Kidney glomerular epithelial cell (primary cell): ENCODE results near the gene CRIP1.
A peak's percentile ranks its signal among the peaks of the same experiment; 100 is the strongest.

ENCODE experiments used
- DNase-seq: peaks from one replicate; lab custom pipeline; 2025; lab: John Stamatoyannopoulos, UW

Gene CRIP1

DNA sequence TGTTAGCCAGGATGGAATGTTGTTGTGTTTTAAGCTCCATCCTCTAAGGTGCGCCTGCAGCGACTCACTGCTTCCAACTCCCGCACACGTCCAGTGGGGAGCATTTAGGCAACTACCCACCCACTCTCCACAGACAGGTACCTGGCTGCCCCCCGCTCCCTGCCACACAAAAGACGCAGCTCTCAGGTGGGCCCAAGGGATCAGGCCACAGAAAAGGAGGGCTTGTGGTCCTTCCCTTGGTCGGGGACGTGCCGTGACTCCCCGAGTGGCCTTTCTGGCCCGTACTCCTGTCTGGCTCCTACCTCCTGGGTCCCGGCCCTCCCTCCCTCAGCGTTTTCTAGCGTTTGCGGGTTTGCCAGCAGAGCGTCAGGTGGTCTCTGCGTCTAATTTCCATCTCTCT is 20.6 kb downstream of the CRIP1 start:
- no peak for DNase-seq

GRCh38 chr14:105508069-105508468 is 21.4 kb downstream of the CRIP1 start:
- DNase-seq = no peak

DNA sequence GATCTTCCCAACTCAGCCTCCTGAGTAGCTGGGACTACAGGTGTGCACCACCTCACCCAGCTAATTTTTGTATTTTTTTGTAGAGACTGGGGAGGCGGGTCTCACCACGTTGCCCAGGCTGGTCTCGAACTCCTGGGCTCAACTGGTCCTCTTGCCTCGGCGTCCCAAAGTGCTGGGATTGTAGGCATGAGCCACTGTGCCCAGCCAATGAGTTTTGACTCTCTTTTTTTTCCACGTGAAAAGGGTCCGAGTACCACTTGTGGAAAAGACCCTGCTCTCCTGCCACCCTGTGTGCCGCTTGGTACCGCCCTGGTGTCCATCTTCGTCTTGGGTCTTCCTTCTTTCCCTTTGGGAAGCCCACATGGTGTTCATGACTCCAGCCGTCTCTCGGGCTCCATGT is 21.9 kb downstream of the CRIP1 start:
- DNase-seq = no peak

- no peak for DNase-seq
These were observed 30.4 kb downstream of the CRIP1 start for GRCh38 chr14:105517096-105517495.

DNA sequence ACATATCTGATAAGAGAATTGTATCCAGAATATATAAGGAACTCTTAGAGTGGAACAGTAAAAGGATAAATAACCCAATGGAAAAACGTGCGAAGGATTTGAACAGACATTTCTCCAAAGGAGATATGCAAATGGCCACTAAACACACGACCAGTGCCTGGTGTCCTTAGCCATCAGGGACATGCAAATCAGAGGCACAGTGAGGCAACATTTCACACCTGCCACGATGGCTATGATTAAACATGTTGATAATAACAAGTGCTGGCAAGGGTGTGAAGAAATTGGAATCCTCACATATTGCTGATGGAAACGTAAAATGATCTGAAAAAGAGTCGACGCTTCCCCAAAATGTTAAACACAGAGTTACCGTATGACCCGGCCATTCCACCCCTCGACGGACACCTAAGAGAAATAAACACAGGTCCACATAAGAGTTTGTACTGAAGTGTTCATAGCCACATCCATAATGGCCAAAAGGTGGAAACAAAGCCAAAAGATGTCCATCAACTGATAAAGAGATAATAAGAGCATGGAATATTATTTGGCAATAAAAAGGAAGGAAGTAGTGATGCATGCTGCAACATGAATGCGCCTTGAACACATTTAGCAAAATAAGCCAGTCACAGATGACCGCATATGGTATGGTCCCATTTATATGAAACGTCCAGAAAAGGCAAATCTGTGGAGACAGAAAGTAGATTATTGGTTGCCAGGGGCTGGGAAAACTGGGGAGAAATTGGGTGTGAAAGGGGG is 33.4 kb downstream of the CRIP1 start:
- DNase-seq = no peak

DNA sequence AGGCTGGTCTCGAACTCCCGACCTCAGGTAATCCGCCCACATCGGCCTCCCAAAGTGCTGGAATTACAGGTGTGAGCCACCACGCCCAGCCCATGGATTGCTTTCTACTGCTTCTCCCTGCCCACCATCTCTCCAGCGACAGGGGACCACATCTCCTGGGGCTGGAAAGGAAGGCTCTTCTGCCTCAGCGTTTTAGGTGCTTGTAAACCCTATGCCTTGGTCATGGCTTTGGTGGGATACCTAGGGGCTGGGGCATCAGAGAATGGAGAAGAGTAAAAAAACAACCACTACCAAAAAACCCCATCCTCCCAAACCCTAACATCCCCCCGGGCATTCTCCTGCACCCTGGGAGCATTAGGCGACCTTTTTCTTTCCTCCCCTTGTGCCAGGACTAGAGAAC is 38.6 kb downstream of the CRIP1 start:
- DNase-seq = no peak

DNA sequence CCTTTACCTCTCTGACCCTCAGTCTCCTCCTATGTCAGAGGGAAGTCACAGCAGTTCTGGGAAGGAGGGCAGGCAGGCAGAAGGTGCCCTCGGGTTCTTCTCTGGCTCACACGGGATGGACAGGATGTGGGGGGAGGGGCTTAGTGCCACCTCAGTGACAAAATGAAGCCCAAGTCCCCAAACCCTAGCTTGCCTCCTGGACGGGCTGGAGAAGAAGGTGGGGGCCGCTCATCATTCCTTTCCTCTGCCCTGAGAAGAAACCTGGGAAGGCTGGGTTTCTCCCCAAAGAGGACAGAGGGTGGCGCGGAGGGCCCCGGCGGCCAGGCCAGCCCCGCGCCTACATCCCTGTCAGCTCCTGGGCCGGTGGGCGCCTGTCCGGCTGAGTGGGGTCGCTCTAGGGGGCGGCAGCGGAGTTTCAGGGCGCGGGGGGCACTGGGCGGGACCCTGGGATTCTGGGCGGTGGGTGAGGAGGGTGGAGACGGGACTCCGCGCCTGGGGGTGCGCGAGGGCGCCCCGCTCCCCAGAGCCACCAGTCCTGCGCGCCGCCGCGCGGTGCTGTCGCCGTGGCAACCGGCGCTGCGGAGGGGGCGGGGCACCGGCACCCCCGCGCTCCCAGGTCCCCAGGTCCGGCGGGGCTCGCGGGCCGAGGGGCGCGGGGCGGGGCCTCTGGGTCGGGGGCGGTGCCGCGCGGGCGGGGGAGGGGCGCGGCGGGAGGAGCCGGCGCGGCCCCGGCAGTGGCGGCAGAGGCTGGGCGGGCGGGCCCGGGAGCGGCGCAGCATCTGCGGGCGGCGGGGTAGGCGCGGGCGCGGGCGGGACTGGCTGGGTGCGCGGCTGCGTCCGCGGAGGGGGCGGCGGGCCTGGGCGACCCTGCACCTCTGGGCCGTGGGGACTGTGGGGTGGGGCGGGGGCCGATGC is 39.4 kb downstream of the CRIP1 start, which contains the start of gene TMEM121:
Gene TMEM121, plus strand, starts transcription at position 723 of the 915 bp plus-strand sequence. CDS start 2,252 bp downstream, outside the sequence.
- DNase-seq = no peak

DNA sequence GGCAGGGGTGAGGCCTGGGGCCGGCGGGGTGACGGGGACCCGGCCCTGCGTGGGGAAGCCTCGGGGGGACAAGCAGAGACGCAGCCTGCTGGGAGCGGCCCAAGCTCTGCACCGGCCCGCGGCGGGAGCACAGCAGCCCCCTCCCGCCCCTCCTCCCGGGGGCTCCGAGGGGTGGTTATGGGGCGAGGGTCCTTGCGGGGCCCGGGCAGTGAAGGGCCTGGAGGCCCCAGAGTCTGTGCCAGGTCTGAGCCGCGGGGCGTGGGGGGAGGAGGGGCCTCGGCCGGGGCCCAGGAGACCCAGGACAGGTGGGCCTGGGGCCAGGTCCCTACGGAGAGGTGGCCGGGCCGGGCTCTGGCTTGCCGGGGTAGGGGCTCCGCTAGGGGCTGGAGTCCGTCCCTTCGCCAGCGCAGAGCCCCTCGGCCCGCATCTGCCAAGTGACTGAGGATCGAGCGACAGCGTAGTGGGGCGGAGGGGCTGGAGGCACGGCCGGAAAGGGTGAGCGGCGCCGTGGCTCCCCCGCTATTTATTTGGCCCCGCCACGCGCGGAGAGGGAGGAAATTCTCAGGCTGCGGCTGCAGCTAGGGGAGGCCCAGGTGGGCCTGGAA is 40.2 kb downstream of the CRIP1 start:
- no peak for DNase-seq

DNA sequence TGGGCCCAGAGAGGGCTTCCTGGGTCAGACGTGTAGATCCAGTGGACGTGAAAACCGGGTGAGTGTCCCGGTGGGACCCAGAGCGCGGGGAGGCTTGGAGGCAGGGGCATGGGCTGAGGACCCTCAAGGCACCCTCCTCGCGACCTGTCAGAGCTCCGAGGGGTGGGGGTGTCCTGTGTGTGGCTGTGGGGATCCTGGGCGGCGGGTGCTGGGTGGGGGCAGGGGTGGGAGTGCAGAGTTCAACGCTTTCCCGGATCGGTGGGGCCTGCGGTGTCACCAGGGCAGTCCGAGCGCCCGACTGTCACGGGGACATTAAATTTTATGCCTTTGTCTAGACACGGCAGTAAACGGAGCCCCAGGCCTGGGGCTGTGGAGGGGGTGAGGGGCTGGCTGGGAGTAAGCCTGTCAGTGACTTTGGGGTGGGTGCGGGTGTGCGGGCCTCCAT is 40.7 kb downstream of the CRIP1 start:
- DNase-seq = no peak

GRCh38 chr14:105527826-105528585 is 41.3 kb downstream of the CRIP1 start:
- peak; percentile 49 for DNase-seq

DNA sequence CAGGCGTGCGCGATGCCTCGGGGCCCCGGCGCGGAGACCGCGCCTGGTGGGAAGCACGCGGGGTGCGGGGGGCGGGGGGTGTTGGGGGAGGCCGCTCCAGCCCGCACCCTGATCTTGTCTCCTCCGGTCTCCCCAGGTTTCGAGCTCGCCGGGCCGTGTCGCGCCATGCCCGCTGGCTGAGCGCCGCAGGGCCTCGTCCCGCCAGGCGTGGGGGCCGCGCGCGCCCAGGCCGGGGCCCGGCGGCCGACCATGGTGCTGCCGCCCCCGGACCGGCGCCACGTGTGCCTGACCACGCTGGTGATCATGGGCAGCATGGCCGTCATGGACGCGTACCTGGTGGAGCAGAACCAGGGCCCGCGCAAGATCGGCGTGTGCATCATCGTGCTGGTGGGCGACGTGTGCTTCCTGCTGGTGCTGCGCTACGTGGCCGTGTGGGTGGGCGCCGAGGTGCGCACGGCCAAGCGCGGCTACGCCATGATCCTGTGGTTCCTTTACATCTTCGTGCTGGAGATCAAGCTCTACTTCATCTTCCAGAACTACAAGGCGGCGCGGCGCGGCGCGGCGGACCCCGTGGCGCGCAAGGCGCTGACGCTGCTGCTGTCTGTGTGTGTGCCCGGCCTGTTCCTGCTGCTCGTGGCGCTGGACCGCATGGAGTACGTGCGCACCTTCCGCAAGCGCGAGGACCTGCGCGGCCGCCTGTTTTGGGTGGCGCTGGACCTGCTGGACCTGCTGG is 42.1 kb downstream of the CRIP1 start:
- DNase-seq = no peak

DNA sequence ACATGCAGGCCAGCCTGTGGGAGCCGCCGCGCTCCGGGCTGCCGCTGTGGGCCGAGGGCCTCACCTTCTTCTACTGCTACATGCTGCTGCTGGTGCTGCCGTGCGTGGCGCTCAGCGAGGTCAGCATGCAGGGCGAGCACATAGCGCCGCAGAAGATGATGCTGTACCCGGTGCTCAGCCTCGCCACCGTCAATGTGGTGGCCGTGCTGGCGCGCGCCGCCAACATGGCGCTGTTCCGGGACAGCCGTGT is 42.6 kb downstream of the CRIP1 start:
- DNase-seq = no peak

GRCh38 chr14:105529569-105530284 is 43.0 kb downstream of the CRIP1 start:
- no peak for DNase-seq

DNA sequence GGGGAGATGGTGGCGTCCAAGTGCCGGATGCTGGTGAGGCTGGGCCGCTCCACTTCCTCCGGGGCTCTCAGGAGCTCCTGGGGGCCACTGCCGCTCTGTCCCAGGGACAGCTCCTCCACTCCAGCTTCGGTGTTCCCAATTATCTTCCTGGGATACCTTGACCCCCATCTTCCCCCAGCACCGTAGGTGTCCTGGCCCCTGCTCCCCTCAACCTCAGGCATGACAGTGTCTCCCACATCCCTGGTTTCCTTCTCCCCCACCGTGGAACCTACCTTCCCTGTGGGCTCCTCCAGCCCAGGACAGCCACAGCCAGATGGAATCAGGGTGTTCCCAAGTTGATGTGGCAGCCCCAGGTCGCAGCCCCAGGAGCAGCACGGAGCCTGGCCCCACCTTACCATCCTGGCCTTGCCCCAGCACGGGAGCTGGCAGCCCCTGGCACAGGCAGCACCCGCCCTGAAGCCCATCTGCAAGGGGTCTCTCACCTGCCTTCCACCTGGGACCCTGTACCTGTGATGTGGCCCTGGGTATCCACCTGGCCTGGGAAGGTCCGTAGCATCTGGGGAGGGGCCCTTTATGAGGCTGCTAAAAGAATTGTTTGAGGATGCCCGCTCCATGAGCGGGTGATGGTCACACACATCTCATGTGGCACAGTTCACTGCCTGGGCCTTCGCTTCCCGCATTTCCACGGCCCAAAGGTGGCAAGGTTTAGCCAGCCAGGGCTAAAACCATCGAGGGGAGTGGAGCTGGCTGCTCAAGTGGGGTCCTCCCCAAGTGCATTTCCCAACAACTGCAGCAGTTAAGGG is 43.8 kb downstream of the CRIP1 start:
- DNase-seq = no peak

DNA sequence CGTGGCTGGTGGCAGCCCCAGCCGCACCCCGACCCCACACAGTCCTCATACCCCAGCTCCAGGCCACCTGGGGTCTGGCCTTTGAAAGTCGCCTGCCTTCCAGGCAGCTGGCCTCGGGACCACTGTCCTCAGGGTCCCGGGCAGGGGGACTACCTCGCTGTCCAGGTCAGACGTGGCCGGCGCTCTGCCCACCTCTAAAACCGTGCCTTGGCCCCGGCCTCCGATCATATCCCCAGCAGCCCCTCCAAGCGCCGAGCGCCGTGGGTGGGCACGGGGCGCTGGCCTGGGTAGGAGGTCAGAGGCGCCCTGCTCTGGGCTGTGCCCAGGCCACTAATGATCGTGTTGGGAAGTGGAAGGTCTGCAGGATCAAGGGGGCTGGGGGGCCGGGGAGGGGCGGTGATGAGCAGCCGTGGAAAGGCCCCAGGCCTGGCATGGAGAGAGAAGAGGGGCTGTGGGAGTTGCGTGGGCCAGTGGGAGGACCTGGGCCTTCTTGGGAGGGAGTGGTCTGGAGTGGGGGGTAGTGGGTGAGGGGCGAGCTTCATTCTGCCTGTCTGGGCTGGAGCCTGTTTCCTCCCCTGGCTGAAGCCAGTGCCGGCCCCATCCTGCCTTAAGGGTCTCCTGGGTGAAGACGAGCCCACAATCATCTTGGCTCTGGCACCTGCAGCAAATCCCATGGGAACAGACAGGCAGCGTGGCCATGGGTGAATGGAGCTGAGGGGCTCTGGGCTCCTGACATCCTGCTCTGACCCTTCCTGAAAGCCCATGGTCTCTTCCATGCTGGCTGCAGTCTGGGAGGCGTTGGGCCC is 44.6 kb downstream of the CRIP1 start:
- DNase-seq = no peak

DNA sequence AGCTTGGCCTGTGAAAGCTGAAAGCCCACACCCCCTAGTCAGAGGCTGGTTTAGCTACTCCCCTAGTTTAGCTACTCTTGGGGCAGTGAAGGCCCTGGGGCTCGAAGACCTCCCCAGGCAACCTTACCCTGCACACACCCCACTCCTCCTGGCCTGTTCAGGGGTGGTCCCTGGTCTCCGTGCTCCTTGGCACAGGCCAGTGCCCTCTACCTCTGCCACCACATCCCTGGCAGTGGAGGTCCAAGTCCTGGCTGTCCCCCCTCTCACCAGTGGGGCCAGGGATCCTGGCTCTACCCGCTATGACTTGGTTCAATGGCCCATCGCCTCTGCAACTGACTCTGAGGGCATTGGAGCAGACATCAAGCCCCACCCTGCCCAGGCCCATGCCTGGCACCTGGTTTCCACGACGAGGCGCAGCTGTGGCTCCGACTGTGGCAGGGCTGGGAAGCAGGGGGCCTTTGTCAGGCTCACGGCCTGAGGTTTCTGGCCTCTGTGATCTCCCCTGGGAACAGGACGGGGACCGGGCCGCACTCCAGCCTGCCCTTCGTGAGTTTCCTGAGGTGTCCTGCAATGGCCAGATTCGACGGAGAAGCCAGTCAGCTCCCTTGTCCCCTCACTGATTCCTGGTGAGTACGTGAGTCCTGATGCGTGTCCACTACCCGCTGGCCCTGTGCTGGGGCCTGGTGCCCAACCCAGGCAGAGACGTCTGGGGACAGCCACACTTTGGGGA is 45.4 kb downstream of the CRIP1 start:
- no peak for DNase-seq

DNA sequence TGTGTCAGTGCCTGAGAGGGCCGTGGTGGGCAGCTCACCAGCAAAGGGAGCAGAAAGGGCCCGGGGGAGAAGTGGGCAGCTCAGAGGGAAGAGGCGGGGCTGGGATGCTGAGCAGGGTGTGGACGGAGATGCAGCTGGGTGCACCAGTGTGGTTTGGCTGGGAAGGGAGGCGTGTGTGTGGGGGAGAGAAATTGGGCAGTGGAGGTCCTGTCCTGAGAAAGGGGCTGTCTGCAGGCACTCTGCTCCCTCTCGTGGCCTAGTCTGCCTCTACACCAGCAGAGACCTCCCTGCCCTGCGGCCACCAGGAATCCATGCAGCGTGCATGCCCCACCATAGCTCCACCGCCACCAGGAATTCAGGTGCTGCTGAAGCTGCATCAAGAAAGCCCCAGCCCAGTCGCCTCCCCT is 46.1 kb downstream of the CRIP1 start:
- DNase-seq = no peak

DNA sequence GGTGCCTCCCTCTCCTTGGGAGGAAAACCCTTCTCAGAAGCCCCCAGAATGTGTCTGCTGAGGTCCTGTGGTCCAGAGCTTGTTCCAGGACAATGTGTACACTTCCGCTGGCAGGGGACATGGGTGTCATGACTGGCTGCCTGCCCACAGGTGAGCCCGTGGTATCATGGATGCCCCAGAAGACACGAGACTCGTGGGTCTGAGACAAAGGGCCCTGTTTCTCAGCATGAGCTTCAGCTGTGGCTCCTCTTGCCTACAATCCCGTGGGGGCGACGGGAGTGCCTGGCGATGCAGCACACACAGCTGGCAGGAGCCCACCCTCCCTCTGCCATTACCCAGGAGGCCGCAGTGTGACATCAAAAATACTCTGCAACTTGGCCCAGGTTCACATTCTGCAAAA is 46.7 kb downstream of the CRIP1 start:
- no peak for DNase-seq
